HG03095 (cell line): ENCODE measurements around the gene GRK2.
"Not testable (repeated sequence)": the region's sequence is repeated elsewhere in the genome, so short reads cannot be mapped to it uniquely, and the experiment has no call there.

Experiments used
- ATAC-seq: cut with Tn5 transposase; IDR thresholded peaks from one replicate; pipeline ENCODE4 v1.9.1; 2021; ENCODE audit warnings: moderate library complexity; ENCODE audit not compliant: unreplicated experiment

Gene GRK2

GRCh38 chr11:67266449-67267187 is at the start of gene GRK2:
GRK2 (plus strand) TSS chr11:67266473; CDS start chr11:67266700, 227 bp downstream.
- no peak for ATAC-seq

GRCh38 chr11:67227726-67228125 is 38.5 kb upstream of the GRK2 start:
- ATAC-seq: no peak

- ATAC-seq: no peak
Observed at GRCh38 chr11:67230406-67230805, 35.9 kb upstream of the GRK2 start.

- no peak for ATAC-seq
Observed at GRCh38 chr11:67230886-67231285, 35.4 kb upstream of the GRK2 start.

- ATAC-seq: no peak
Observed at GRCh38 chr11:67233584-67234190, 32.6 kb upstream of the GRK2 start.

- not testable (repeated sequence) for ATAC-seq
Observed at GRCh38 chr11:67234571-67234970, 31.7 kb upstream of the GRK2 start.

- no peak for ATAC-seq
Observed at GRCh38 chr11:67237574-67237973, 28.7 kb upstream of the GRK2 start.

GRCh38 chr11:67238894-67239782 is 27.1 kb upstream of the GRK2 start:
- ATAC-seq: no peak

- ATAC-seq: peak; percentile 85
Observed at GRCh38 chr11:67239783-67240575, 26.3 kb upstream of the GRK2 start.

- ATAC-seq: peak; percentile 27
Observed at GRCh38 chr11:67240576-67241389, 25.5 kb upstream of the GRK2 start.

- ATAC-seq: no peak
Observed at GRCh38 chr11:67242548-67242947, 23.7 kb upstream of the GRK2 start.

- ATAC-seq: no peak
Observed at GRCh38 chr11:67243051-67243450, 23.2 kb upstream of the GRK2 start.

GRCh38 chr11:67245046-67245445 is 21.2 kb upstream of the GRK2 start:
- no peak for ATAC-seq

- ATAC-seq: no peak
Observed at GRCh38 chr11:67247946-67248550, 18.2 kb upstream of the GRK2 start.

- no peak for ATAC-seq
Observed at GRCh38 chr11:67248653-67249052, 17.6 kb upstream of the GRK2 start.

GRCh38 chr11:67250059-67251043 is 15.9 kb upstream of the GRK2 start:
- no peak for ATAC-seq

- no peak for ATAC-seq
Observed at GRCh38 chr11:67251841-67252240, 14.4 kb upstream of the GRK2 start.

GRCh38 chr11:67252831-67253239 is 13.4 kb upstream of the GRK2 start:
- ATAC-seq: no peak
